WERI-Rb-1 (cell line): ENCODE results near the gene ABL1.

Source experiments
- DNase-seq: peaks from one replicate; pipeline ENCODE4 v3.0.0-alpha.2; 2020
- H3K27ac ChIP-seq: fragments of 250-450 bp; sonication (Bioruptor Pico); 2 replicates; pipeline ENCODE4 v1.5.1; 2020; ENCODE audit warnings: mild to moderate bottlenecking, moderate library complexity
- H3K27me3 ChIP-seq: fragments of 250-450 bp; sonication (Bioruptor Pico); 2 replicates; pipeline ENCODE4 v1.5.1; 2021; ENCODE audit warnings: mild to moderate bottlenecking, low read depth, moderate library complexity; ENCODE audit not compliant: insufficient read depth, severe bottlenecking
- H3K36me3 ChIP-seq: fragments of 250-450 bp; sonication (Bioruptor Pico); 2 replicates; pipeline ENCODE4 v1.5.1; 2020; ENCODE audit warnings: mild to moderate bottlenecking, moderate library complexity
- H3K4me3 ChIP-seq: 2 replicates; pipeline ENCODE4 v1.5.1; 2011; ENCODE audit warnings: low read depth, mild to moderate bottlenecking, control low read depth, low read length
- H3K9me3 ChIP-seq: fragments of 250-450 bp; sonication (Bioruptor Pico); 2 replicates; pipeline ENCODE4 v1.5.1; 2021; ENCODE audit warnings: mild to moderate bottlenecking, moderate library complexity; ENCODE audit not compliant: severe bottlenecking
- CTCF ChIP-seq: IDR thresholded peaks from 2 replicates; pipeline ENCODE4 v1.5.1; 2011; ENCODE audit warnings: low read depth, mild to moderate bottlenecking, control low read depth, inconsistent platforms, low read length

Gene ABL1

GRCh38 chr9:130831077-130831476 lies 4.0 kb upstream of the ABL1 start:
- H3K27me3 ChIP-seq = no peaks in the 10 kb centered on the region
- no peak for TF ChIP-seq CTCF
- no peak for DNase-seq
- peaks cover 5% of the 10 kb centered on the region; the same call in 1 of the 2 replicates for H3K36me3 ChIP-seq
- no peak overlapping the region for H3K4me3 ChIP-seq
- H3K27ac ChIP-seq = 0 out of 2 replicates have a peak overlapping the region, but pooled peaks have one; percentile 49
- peaks cover 11% of the 10 kb centered on the region for H3K9me3 ChIP-seq

- peak; percentile 15; the same call in 1 of the 2 replicates for TF ChIP-seq CTCF
- H3K36me3 ChIP-seq = peaks cover 11% of the 10 kb centered on the region
- H3K9me3 ChIP-seq = peaks cover 8% of the 10 kb centered on the region
- no peaks in the 10 kb centered on the region for H3K27me3 ChIP-seq
- peak overlapping the region; percentile 99 for H3K27ac ChIP-seq
- DNase-seq = peak; percentile 27
- H3K4me3 ChIP-seq = no peak overlapping the region
These were observed 1.7 kb upstream of the ABL1 start for GRCh38 chr9:130833031-130833990.

GRCh38 chr9:130835441-130836298 lies 616 bp downstream of the ABL1 start:
- Histone ChIP-seq H3K36me3 (peaks cover 17% of the 10 kb centered on the region), H3K27ac (peak overlapping the region; percentile 98), H3K27me3 (no peaks in the 10 kb centered on the region), H3K4me3 (peak overlapping the region; percentile 67), H3K9me3 (no peaks in the 10 kb centered on the region)
- peak; percentile 71 for DNase-seq
- TF ChIP-seq CTCF = no peak

GRCh38 chr9:130837002-130837511 lies 2.0 kb downstream of the ABL1 start:
- no peaks in the 10 kb centered on the region for H3K9me3 ChIP-seq
- no peak for TF ChIP-seq CTCF
- H3K36me3 ChIP-seq = peaks cover 17% of the 10 kb centered on the region
- H3K27ac ChIP-seq = no peak overlapping the region
- no peaks in the 10 kb centered on the region for H3K27me3 ChIP-seq
- H3K4me3 ChIP-seq = peak overlapping the region; percentile 67
- DNase-seq = no peak

GRCh38 chr9:130837643-130838042 lies 2.6 kb downstream of the ABL1 start:
- Histone ChIP-seq H3K36me3 (peaks cover 17% of the 10 kb centered on the region), H3K27ac (no peak overlapping the region), H3K9me3 (no peaks in the 10 kb centered on the region), H3K27me3 (no peaks in the 10 kb centered on the region), H3K4me3 (no peak overlapping the region)
- no peak for DNase-seq
- TF ChIP-seq CTCF = no peak
